Measurements from ENCODE around the gene KCTD1.

Gene KCTD1

GRCh38 chr18:26550998-26551694 is 2.8 kb upstream of the KCTD1 start:
- DNase-seq (ENCODE audit: low read depth): no peak
- H3K4me3 ChIP-seq (ENCODE audit: low read depth, low read length): peak overlapping the region; percentile 68

DNA sequence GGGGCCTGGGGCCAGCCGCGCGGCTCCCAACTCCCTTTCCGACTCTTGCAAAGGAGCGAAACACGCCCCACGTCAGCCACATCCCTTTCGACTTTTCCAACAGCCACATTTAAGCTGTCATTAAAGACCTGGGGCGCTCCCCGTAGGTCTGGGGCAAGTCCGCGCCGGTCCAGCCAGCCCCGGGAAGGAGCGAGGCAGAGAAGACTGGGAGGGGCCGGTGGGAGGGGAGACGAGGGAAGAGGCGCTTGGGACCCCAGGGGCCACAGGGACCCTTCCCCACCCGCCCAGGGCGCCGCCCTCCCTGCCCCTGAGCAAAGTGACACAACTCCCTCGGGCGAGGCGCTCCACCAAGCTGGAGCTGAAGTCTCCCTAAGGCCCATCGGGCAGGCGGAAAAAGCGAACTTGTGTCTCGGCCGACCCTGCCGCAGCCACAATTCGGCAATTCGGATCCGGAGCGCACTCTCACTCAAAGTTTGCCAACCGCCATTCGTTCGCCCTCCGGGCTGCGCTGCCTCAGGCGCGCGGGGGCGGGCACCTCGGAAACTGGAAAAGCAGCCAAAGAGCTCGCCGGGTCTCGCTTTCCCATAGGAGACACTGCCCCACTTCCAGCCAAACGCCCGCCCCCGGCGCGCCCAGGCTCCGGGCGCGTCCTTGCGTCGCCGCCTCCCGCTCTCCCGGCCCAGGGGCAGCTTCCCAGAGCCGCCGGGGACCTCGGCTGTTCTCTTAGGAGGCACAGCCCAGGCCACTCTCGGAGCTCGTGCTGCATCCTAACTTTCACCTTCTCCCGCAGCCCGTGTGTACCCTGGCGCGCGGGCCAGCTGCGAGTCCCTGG is 1.1 kb upstream of the KCTD1 start:
- DNase-seq (ENCODE audit: low read depth): no peak
- H3K4me3 ChIP-seq (ENCODE audit: low read depth, low read length): peak overlapping the region; percentile 68

- H3K4me3 ChIP-seq (ENCODE audit: low read depth, low read length): peak overlapping the region; percentile 68
- peak; percentile 58 for DNase-seq (ENCODE audit: low read depth)
These were observed 523 bp downstream of the KCTD1 start for GRCh38 chr18:26547646-26548414.

DNA sequence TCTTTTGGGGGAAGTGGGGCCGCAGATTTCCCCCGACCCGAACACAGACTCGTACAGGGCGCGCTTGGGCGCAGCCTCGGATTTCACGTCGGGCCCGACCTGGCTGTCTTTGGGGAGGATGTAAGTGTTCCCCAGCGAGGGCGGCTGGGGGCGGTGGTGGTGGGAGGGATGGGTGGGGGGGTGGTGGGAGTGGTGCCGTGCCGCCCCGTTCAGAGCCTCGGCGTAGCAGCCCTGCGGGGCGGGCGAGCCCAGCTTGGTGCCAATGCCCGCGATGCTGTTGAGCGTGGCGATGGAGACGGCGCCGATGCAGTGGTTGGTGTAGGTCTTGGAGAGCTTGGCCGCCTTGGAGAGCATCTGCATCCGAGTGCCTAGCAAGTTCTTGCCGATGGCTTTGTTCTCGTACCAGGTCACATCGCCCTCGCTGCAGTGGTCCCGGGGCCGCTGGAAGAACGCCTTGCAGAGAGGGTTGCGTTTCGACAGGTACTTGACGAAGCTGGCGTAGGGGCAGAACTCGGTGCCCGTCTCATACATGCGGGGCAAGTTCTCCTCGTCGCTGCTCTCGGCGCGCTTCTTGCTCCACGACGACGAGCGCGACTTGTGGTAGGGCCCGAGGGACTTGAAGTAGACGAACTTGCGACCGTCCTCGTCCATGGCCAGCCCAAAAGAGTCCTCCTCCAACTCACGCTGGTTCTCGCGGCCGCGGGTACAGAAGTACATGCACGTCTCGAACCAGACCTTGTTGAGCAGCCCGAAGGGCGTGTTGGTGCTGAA is 1.3 kb downstream of the KCTD1 start:
- no peak for DNase-seq (ENCODE audit: low read depth)
- peak overlapping the region; percentile 68 for H3K4me3 ChIP-seq (ENCODE audit: low read depth, low read length)

GRCh38 chr18:26546170-26546874 is 2.0 kb downstream of the KCTD1 start:
- no peak for DNase-seq (ENCODE audit: low read depth)
- H3K4me3 ChIP-seq (ENCODE audit: low read depth, low read length): peak overlapping the region; percentile 25

DNA sequence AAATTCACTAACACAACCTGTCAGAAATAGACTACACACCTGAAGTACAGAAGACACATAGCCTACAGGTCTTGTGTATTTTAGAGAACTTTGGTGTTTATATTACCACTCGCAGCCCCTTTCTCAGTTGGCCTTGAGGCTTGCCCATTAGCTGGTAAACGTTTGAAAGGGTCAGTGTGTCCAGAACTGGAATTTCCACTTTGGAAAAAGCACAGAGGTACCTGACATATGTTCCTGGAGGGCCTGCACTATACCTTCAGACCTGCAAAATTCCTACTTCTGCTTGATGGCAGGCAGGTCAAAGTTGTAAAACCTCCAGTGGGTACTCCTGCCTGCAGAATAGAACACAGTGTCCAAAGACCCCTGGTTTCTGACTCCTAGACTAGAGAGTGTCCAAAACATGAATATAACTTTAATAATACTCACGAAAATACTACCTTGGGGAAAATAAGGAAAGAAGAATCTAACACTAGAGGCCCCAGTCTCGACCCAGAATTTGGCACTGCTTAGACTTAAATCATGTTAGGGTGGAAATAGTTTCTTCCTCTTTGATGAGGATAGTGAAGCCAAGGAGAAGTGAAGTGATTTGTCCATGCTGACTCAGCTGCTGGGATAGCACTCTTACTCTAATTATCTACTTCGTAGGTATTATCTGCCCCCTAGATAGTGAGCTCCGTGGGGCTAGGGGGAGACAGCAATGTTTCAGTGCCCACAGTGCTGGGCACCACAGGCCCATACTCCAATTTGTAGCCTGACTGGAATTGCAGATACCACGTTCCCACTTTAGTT is 2.8 kb downstream of the KCTD1 start:
- H3K4me3 ChIP-seq (ENCODE audit: low read depth, low read length): peak overlapping the region; percentile 25
- DNase-seq (ENCODE audit: low read depth): no peak

DNA sequence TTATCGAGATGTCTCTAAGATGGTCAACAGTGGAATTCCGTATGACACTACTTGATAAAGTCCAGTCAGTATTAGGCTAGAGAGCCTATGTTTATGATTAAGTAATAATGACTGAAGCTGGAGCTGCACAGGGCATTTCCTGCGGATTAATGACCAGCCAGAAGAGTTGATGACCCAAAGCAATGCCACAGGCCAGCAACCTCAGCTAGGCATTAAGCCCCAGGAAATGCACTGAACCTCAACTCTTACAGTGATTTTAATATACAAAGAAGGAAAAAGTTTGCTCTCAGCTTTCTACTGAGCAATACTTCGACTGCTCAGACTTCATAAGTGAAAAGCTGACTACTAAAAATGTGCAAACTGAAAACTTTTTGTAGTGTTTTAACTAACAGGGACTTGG is 3.9 kb downstream of the KCTD1 start:
- H3K4me3 ChIP-seq (ENCODE audit: low read depth, low read length): no peak overlapping the region

GRCh38 chr18:26543373-26543772 is 5.0 kb downstream of the KCTD1 start:
- no peak for DNase-seq (ENCODE audit: low read depth)
- no peak overlapping the region for H3K4me3 ChIP-seq (ENCODE audit: low read depth, low read length)

More for the DNA sequence above, 3.9 kb downstream of the KCTD1 start:
- DNase-seq (ENCODE audit: low read depth): no peak

- no peak for DNase-seq (ENCODE audit: low read depth)
- no peak overlapping the region for H3K4me3 ChIP-seq (ENCODE audit: low read depth, low read length)
These were observed 8.2 kb downstream of the KCTD1 start for GRCh38 chr18:26540043-26540628.

DNA sequence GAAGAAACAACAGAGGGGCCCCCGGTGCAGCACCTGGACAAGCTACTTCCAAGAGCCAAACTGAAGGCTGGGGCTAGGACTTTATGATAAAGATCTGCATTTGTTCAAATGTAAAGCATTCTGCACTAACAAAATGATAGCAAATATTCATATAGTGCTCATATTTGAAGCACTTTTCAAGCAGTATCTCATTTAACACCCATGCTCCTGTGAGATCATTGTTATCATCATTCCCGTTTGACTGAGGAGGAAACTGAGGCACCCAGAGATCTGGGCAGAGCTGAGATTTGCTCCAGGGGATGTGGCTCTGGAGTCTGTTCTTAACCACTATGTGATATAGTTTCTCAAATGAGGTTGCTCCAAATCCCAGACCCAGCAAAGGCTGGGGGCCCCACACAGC is 9.8 kb downstream of the KCTD1 start:
- DNase-seq (ENCODE audit: low read depth): no peak
- H3K4me3 ChIP-seq (ENCODE audit: low read depth, low read length): no peak overlapping the region

DNA sequence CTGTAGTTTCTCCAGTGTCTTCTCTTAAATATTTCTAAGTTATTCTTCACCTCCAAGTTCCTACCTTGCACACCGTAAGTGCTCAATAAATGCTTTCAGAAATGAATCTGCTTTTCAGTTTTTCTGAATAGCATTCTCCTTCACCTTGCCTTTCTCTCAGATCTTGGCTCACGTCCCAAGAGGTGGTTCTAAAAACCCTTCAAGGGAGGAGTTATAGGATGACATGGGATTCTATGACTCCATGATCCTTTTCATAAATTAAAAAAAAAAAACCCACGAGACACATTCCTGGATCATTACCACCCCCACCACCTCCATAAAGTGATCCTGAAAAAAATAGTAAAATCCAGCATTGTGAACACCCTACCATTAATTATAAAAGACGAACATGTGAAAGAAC is 11.7 kb downstream of the KCTD1 start:
- H3K4me3 ChIP-seq (ENCODE audit: low read depth, low read length): no peak overlapping the region
- no peak for DNase-seq (ENCODE audit: low read depth)

- no peak for DNase-seq (ENCODE audit: low read depth)
- no peak overlapping the region for H3K4me3 ChIP-seq (ENCODE audit: low read depth, low read length)
These were observed 12.3 kb downstream of the KCTD1 start for GRCh38 chr18:26536032-26536431.

DNA sequence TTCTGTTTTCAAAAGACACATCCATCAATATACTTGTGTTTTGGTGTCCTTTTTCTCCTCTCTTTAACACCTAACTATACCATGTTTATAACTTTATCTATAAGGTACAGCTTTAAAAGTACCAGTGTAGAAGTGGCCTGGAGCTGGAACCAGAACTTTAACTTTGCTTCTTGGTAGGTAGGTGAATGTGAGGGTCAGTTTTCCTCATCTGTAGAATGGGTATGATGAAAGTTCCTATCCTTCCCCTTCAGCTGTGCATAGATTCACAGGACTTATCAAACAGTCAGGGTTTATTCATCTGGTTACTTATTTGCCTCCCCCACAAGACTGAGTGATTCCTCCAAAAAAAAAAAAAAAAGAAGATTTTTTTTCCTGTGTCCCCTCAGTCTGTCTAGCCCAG is 12.7 kb downstream of the KCTD1 start:
- DNase-seq (ENCODE audit: low read depth): no peak
- H3K4me3 ChIP-seq (ENCODE audit: low read depth, low read length): no peak overlapping the region

DNA sequence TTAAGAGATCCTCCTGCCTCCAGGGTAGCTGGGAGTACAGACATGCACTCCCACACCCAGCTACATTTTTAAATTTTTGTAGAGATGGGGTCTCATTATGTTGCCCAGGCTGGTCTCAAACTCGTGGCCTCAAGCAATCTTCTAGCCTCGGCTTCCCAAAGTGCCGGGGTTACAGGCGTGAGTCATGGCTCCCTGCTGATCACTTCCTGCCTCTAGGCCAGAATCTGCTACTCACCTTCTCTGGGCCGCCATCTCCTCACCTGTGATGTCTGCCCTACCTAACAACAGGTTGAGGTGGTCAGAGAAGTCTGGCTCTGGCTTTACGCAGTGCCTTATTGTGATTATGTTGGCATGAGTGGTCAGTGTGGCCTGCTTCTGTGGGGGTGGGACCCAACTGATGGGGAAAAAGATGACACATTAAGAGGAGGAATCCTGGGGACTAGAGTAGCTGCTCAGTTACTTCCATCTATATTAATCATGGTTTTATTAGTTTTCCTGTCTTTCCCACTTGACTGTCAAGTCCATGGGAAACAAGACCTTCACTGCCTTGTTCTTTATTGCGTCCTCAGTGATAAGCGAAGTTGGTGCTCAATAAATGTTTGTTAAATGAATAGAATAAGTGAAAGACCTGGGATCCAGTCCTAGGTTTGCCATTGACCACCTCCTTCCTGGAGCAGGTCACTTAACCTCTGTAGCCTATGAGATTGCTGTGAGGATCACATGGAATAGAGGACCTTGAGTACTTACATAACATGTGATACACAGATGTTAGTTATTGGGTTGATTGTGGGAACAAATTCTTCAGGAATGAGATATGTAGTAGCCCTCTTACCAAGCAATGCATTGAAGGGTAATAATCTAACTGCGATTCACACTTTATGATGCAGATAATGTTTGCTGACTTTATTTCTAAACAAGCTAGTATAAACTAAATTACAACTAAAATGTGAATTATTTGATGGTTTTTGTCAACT is 15.7 kb downstream of the KCTD1 start:
- no peak for DNase-seq (ENCODE audit: low read depth)
- H3K4me3 ChIP-seq (ENCODE audit: low read depth, low read length): no peak overlapping the region

DNA sequence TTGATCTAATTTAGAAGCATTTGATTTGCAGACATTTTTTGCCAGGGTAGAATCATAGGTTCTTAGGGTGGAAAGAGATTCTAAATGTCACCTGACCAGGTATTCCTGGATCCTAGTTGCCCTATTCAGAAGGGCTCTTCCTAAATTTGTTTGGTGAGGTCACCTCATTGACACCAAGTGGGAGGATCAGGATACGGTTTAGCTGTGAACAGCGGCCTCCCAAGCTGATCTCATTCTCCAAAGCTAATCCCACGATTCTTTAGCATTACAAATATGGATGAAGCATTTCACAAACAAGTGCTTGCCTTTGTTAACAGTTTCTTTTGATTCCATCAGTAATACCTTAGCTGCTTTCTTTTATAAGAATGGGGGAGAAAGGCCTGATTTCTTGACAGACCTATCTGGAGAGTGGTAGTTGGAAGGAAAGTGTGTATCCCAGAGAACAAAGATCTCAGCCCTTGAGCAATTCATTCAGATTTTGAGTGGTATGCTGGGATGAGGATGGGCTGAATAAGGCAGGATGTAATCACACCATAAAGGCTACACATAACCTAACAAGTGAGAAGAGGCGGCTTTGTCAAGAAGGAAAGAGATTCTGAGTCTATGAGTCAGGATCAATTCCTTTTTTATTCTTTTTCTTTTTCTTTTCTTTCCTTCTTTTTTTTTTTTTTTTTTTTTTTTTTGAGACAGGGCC is 16.6 kb downstream of the KCTD1 start:
- no peak overlapping the region for H3K4me3 ChIP-seq (ENCODE audit: low read depth, low read length)
- no peak for DNase-seq (ENCODE audit: low read depth)

DNA sequence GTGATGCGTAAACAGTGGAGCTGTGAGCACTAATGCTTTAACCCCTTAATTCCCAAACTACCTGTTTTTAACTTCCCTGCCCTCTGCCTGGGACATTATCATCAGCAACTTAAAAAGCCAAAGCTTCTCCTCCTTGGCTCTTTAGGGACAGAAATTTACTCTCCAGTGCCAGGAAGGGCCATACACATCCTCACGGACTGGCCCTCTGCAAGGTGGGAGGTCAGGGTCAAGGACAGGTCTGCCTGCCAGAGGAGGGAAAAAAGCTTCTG is 21.5 kb downstream of the KCTD1 start:
- DNase-seq (ENCODE audit: low read depth): no peak

More for the DNA sequence above, 21.5 kb downstream of the KCTD1 start:
- no peak overlapping the region for H3K4me3 ChIP-seq (ENCODE audit: low read depth, low read length)

Measured in skeletal muscle cell (primary cell).